Retina (tissue), 1 donor: ENCODE measurements around the gene TTLL3.
"Not testable (repeated sequence)": the region's sequence is repeated elsewhere in the genome, so short reads cannot be mapped to it uniquely, and the experiment has no call there.

ENCODE experiments used
- DNase-seq: peaks from one replicate; pipeline ENCODE4 v3.0.0-alpha.2; 2016

Gene TTLL3

DNA sequence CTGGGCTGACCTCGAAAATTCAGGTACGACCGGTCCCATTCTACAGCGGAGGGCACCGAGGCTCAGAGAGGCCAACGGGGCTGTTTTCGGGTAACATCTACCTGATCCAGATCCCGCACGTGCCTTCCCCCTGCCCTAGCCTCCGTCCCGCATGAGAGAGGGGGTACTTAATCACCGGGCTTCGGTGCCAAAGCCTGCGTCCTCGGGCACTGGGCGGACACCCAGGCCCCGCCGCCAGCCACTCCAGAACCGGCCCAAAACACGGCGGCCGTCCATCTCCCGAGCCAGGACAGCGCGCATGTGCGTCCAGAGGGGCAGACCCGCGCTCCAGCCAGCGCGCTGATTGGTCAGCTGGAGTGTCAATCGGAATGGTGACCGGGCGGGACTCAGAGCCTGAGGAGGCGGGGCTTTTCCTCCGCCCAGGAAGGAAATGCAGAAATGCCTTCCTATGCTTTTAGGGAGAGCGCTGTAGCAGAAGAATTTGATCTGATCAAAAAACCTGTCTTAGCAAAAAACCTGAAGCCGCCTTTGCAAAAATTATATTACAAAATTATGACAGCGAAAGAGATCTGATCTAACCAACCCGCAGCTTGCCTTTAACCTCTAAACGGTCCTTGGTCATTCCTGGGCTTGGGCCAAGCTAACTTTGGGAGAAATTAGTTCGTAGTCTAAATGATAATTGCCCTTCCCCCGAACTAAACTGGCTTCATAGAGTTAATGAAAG, 33.8 kb downstream of the TTLL3 start, which contains the start of gene RPUSD3:
Gene RPUSD3, minus strand, starts transcription at position 294 of the 724 bp plus-strand sequence. Its CDS starts 18 bp downstream, at position 276.
- peak; percentile 98 for DNase-seq

DNA sequence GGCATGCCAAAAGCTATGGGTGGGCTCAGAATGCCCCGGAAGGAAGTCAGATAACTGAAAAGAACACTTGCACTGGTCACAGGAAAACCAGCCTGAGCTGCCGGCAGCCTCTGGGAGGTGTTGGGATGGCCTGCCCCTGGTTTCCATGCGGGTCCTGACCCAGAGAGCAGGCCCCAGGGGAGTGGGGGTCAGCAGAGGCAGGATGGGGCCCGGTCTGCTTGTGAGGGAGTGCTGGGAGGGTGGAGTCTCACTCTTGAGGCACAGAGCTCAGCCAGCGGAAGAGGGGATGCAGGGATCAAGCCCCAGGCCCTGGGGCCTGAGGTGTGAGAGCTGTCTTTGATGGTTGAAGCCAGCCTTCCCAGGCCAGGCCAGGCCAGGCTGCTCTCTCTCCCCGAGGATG, 36.2 kb downstream of the TTLL3 start:
- no peak for DNase-seq

- DNase-seq: no peak
Measured at GRCh38 chr3:9846931-9847488, 36.9 kb downstream of the TTLL3 start.

DNA sequence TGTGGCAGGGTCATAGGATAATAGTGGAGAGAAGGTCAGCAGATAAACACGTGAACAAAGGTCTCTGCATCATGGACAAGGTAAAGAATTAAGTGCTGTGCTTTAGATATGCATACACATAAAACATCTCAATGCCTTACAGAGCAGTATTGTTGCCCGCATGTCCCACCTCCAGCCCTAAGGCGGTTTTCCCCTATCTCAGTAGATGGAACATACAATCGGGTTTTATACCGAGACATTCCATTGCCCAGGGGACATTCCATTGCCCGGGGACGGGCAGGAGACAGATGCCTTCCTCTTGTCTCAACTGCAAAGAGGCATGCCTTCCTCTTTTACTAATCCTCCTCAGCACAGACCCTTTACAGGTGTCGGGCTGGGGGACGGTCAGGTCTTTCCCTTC, 37.8 kb downstream of the TTLL3 start:
- not testable (repeated sequence) for DNase-seq

DNA sequence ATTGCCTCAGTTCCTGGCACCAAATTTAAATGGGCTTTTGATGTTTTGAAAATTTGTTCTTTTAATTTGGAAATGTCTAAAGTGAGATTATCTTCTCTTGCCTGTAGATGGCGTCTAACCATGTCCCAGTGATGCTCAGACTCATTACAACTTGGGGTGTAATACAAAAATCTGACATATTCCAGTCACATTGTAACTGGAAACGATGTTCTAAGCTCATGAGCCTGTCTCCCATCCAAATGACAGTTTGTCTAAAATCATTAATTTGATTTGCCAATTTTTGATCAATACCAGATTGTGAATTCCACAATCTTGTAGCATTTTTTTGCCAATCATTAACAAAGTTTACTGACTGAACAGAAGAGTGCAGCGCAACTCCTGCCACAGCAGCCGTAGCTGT, 38.8 kb downstream of the TTLL3 start:
- not testable (repeated sequence) for DNase-seq

DNA sequence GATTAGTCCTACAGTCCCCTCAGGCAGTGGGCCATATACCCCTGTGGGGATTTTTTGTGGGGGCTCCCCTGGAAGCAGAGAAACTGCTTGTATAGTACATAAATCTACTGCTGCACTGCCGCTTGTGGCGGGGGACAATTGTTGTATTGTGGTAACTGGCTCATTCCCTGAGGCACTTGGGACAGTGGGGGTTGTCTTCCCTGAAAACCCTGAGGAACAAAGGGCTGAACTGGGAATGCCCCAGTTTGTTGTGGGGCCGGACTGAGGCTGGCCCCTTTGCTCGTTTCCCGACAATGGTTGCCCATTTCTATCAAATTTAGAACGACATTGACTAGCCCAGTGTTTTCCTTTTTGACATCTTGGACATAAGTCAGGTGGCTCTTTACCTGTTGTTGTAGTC, 41.3 kb downstream of the TTLL3 start:
- not testable (repeated sequence) for DNase-seq

DNA sequence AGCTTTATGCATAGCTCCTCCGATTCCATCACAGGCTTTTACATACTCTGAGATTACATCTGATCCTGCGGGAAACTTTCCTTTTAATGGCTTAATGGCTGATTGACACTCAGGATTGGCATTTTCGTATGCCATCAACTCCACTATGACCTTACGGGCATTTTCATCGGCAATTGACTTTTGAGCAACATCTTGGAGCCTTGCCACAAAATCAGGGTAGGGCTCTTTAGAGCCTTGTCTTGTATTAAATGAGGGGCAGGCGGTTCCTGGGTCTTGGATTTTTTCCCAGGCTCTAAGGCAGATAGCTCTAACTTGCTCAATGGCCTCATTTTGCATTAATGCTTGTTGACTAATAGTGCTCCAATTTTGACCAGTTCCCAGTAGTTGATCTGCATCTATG, 41.9 kb downstream of the TTLL3 start:
- DNase-seq: not testable (repeated sequence)

DNA sequence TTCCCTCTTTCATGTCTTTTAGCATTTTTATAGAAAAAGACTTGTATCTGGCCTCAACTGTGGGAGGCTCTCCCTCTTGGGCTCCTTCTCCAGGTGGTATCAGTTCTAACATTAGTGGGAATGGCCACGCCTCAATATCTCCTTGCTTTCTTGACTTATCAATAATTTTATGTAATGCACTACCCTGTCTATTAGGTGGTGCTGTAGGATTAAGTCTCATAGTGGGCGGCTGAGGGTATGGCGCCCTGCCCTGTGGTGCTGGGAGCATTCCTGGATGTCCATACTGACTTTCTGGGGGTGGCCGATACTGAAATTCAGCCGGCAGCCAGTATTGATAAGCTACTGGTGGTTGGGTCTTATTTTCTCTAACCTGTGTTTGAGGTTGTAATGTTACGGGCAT, 42.5 kb downstream of the TTLL3 start:
- DNase-seq: no peak

DNA sequence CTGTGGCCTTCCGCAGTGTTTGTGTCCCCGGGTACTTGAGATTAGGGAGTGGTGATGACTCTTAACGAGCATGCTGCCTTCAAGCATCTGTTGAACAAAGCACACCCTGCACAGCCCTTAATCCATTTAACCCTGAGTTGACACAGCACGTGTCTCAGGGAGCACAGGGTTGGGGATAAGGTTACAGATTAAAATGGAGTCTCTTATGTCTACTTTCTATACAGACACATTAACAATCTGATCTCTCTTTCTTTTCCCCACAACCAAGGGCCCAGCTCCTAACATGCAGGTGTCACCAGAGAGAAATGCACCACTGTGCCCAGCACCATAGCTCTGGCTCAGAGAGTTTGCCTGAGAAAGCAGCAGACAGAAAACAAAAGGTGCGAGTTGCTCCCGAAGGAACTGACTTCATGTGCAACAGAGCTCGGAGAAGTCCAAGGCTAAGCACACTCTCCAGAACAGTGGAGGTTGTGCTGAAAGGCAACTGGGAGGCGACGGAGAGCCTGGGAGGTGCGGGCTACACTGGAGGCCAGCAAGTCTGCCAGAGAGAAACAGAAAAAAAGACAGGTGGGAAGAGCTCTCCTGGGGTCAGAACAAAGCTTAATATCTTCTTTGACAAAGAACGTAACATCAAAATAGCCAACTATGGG, 44.4 kb downstream of the TTLL3 start:
- not testable (repeated sequence) for DNase-seq

GRCh38 chr3:9855594-9855993, 45.5 kb downstream of the TTLL3 start:
- no peak for DNase-seq

DNA sequence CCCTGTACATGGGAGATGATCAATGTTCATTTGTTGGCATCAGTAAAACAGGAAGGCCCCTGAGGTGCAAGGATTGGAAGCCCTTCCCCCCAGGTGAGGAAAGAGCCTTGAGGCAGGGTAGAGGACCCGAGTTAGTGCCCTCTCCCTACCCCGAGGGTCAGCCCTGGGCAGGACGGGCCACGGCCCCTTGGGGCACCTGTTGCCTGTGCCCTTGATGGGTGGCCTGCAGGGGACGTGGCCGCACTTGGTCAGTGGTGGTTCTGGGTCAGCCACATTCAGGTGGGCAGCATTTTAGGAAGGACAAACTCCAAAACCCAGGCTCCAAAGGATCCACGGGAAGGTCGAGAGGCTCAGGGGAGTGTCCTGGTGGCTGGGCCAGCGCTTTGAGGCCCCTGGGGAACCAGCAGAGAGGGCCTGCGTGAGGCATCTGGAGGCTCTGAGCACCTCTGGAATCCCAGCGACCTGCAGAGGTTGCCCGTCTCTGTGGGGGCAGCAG, 49.5 kb downstream of the TTLL3 start:
- no peak for DNase-seq

DNA sequence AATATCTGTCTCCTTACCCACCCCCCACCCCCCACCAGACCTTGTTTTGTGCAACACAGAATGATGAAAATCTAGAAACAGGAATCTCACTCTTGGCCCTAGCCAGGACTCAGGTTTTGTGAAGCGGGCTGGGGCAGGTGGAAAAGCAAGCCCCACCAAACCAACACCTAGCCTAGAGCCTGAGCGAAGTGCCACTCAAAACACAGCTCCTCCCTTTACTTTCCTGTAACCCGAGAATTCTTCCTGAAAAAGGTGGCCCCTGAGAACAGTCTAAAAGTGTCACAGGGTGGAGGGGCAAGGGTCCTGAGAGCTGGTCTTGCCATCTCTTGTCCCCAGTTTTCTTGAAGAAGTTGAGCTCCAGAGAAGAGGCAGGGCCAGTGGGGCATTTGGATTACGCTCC, 51.1 kb downstream of the TTLL3 start:
- DNase-seq: no peak

- DNase-seq: no peak
Measured at GRCh38 chr3:9861626-9862130, 51.6 kb downstream of the TTLL3 start.

DNA sequence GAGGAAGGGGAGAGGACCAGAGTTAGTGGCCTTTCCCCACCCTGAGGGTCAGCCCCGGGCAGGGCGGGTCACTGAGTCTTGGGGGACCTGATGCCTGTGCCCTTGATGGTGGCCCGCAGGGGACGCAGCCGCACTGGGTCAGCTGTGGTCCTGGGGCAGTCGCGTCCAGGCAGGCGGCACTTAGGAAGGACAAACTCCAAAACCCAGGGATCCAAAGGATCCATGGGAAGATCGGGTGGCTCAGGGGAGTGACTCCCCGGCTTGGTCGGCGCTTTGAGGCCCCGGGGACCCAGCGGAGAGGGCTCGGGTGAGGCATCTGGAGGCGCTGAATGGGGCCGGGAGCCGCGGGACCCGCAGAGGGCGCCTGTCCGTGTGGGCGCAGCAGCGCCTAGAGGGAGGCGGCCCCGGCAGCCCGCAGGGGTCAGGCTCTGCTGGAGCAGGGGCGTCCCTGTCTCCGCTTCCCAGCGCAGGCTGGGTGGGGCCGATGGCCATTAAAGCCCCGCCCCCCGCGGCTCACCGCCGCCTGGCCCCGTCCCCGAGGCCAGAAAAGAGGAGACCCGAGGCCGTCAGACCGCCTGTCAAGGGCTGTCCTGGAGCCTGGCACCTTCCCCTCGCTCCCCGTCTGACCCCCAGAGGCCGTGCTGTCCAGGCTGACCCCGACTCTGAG, 52.5 kb downstream of the TTLL3 start:
- DNase-seq: peak; percentile 74

GRCh38 chr3:9863058-9863772, 53.2 kb downstream of the TTLL3 start:
- no peak for DNase-seq

DNA sequence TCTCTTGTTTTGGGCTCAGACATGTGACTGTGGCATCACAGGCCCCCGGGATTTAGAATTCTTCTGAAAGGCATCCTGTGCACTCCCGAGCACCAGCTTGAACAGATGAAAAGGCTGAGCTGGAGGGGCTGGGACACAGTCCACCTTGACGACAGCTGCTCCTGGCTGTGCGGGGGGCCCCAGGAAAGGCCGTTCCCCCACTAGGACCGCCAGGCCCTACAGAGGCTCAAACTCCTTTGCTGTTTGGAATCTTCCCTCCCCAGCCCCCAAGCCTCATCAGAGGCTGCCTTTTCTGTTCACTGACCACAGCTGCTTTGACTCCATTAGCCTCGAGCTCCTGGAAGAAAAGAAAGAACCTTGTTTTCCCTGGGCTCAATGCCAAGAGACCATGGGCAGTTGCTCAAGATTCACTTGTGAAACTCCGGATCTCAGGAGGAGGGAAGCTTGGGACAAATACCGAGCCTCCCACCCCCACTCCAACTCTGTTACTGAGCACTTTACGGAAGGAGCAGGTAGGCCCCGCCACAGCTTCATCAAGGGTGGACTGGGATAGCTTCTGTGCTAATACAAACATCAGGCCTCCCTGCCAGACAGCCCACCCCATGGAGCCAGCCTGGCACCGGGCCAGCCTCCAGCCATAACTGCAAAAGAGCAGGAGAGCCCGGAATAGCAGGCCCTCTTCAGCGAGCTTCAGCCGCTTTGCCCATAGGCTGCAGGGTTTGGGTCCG, 54.3 kb downstream of the TTLL3 start:
- peak; percentile 48 for DNase-seq

DNA sequence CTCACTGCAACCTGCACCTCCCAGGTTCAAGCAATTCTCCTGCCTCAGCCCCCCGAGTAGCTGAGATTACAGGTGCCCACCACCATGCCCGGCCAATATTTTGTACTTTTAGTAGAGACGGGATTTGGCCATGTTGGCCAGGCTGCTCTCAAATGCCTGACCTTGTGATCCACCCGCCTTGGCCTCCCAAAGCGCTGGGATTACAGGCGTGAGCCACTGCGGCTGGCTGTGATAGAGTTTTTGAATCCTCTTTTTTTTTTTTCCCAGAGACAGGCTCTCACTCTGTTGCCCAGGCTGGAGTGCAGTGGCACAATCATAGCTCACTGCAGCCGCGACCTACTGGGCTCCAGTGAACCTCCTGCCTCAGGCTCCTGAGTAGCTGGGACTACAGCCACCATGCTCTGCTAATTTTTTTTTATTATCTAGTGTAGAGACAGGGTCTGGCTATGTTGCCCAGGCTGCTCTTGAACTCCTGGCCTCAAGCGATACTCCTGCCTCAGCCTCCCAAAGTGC, 55.1 kb downstream of the TTLL3 start:
- not testable (repeated sequence) for DNase-seq

DNA sequence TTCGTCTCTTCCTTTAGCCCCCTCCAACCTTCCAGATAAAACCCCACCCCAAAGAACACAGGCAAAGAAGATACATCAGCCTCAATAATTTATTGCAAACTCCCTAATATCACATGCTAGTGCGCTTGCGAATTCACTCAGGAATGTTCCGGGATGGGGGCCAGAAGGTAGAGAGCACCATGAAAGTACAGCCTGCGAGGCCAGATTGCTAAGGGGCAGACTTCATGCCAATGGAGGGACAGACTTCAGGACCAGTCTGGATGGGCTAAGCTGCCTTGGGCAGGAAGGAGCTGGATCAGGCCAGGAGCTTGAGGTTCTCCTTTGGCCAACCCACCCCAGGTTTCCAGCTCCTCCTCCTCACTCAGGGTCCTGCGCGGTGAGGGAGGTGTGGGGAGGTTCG, 56.6 kb downstream of the TTLL3 start:
- DNase-seq: no peak

GRCh38 chr3:9867106-9867505, 57.0 kb downstream of the TTLL3 start:
- DNase-seq: no peak

DNA sequence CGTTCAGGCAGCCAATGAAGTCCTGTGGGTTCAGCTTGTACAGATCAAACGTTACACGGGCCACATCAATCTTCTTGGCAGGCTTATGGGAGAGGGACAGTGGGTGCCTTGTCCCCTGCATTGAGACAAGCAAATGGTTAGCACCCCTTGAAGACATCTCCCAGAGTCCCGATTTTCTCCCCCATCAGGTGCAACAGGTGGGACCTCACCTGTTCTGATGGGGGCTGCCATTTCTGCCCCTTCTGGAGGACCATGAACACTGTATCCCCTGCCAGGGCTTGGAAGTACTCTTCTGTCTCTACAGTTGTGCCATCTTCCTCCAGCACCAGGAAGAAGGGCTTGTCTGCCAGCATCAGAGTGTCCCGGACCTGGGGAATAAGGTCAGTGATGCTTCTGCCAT, 59.9 kb downstream of the TTLL3 start:
- DNase-seq: no peak

DNA sequence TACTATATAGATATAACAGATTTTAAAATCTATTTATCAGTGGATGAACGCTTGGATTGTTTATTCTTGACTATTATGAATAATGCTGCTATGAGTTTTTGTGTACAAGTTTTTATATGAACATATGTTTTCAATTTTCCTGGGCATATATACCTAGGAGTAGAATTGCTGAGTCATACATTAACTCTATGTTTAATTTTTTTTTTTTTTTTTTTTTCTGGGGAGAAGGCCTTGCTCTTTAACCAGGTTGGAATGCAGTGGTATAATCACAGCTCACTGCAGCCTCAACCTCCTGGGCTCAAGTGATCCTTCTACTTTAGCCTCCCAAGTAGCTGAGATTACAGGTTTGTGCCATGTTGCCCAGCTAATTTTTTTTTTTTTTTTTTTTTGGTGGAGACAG, 60.9 kb downstream of the TTLL3 start:
- no peak for DNase-seq

- not testable (repeated sequence) for DNase-seq
Measured at GRCh38 chr3:9872067-9872466, 62.0 kb downstream of the TTLL3 start.
